HG02938 (cell line): Measurements from ENCODE around the gene MYO18A.

Experiments
- ATAC-seq: cut with Tn5 transposase; IDR thresholded peaks from one replicate; pipeline ENCODE4 v1.9.1; 2021; ENCODE audit warnings: mild to moderate bottlenecking, moderate library complexity; ENCODE audit not compliant: unreplicated experiment

MYO18A gene

GRCh38 chr17:29060475-29060874, 119.7 kb downstream of the MYO18A start:
- ATAC-seq: no peak

- ATAC-seq: no peak
Measured at GRCh38 chr17:29059281-29059680, 120.9 kb downstream of the MYO18A start.

- no peak for ATAC-seq
Measured at GRCh38 chr17:29058391-29058790, 121.8 kb downstream of the MYO18A start.

- no peak for ATAC-seq
Measured at GRCh38 chr17:29057361-29057760, 122.8 kb downstream of the MYO18A start.

- no peak for ATAC-seq
Measured at GRCh38 chr17:29054835-29055234, 125.4 kb downstream of the MYO18A start.

GRCh38 chr17:29051731-29052130, 128.5 kb downstream of the MYO18A start:
- ATAC-seq: no peak

- ATAC-seq: no peak
Measured at GRCh38 chr17:29051194-29051593, 129.0 kb downstream of the MYO18A start.

GRCh38 chr17:29050176-29050575, 130.0 kb downstream of the MYO18A start:
- no peak for ATAC-seq

- no peak for ATAC-seq
Measured at GRCh38 chr17:29049541-29050145, 130.6 kb downstream of the MYO18A start.

GRCh38 chr17:29048440-29049368, 131.5 kb downstream of the MYO18A start:
- no peak for ATAC-seq

- no peak for ATAC-seq
Measured at GRCh38 chr17:29046473-29046839, 133.7 kb downstream of the MYO18A start.

- no peak for ATAC-seq
Measured at GRCh38 chr17:29045734-29046472, 134.3 kb downstream of the MYO18A start.

- ATAC-seq: no peak
Measured at GRCh38 chr17:29045026-29045425, 135.2 kb downstream of the MYO18A start.

GRCh38 chr17:29043539-29044145, 136.6 kb downstream of the MYO18A start:
- no peak for ATAC-seq

- no peak for ATAC-seq
Measured at GRCh38 chr17:29042679-29043538, 137.3 kb downstream of the MYO18A start, which contains the start of gene PIPOX. PIPOX (plus strand) TSS chr17:29043141; CDS start chr17:29043226, 85 bp downstream.

GRCh38 chr17:29042026-29042678, 138.0 kb downstream of the MYO18A start:
- ATAC-seq: no peak

- no peak for ATAC-seq
Measured at GRCh38 chr17:29041571-29041970, 138.6 kb downstream of the MYO18A start.

GRCh38 chr17:29041091-29041490, 139.1 kb downstream of the MYO18A start:
- no peak for ATAC-seq

- ATAC-seq: no peak
Measured at GRCh38 chr17:29039764-29040598, 140.2 kb downstream of the MYO18A start.
